Bronchial epithelial cell (primary cell): ENCODE measurements around the gene GPHA2. TPM values are rescaled to one million over a fixed set of nuclear protein-coding genes. Genes with fewer than 3 reads are reported as not detected.

ENCODE experiments used
- DNase-seq: peaks from one replicate; pipeline ENCODE4 v3.0.0-alpha.2; 2010; ENCODE audit warnings: low read depth
- FAIRE-seq: peaks from 2 replicates; lab custom pipeline; 2011; peaks lifted over from hg19 to GRCh38; lab: Jason Lieb, UNC
- H3K27me3 ChIP-seq: 2 replicates; pipeline ENCODE4 v1.5.1; 2011; ENCODE audit warnings: low read length; ENCODE audit not compliant: control insufficient read depth, insufficient read depth
- H3K36me3 ChIP-seq: 2 replicates; pipeline ENCODE4 v1.5.1; 2011; ENCODE audit warnings: low read length; ENCODE audit not compliant: control insufficient read depth, insufficient read depth
- H3K4me3 ChIP-seq: 2 replicates; pipeline ENCODE4 v1.5.1; 2011; ENCODE audit warnings: mild to moderate bottlenecking, low read depth, low read length, control low read depth
- total RNA-seq: library from RNA; depleted of rRNA; stranded (reverse); fragments of >200 nt; gene quantifications from 2 replicates; pipeline ENCODE4 v1.2.1, GENCODE V29; 2014
- TF ChIP-seq, protein P1 (sequence below): IDR thresholded peaks from 2 replicates; pipeline ENCODE4 v1.5.1; 2011; ENCODE audit warnings: mild to moderate bottlenecking, moderate library complexity, low read length, control low read depth, inconsistent platforms; ENCODE audit not compliant: insufficient read depth, severe bottlenecking

Gene GPHA2
- total RNA-seq, 1 donor from 2014 or later: not detected

DNA sequence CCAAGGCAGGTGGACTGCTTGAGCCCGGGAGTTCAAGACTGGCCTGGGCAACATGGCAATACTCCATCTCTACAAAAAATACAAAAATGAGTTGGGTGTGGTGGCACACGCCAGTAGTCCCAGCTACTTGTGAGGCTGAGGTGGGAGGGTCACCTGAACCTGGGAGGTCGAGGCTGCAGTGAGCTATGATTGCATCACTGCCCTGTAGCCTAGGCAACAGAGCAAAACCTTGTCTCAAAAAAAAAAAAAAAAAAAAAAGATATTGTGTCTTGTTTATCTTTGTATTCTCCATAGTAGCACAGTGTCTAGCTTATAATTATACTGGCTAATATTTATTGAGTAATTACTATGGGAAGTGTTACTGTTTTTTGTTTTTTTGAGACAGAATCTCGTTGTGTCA is 15.8 kb upstream of the GPHA2 start:
- no peak for FAIRE-seq
- no peak for DNase-seq
- TF ChIP-seq, protein P1, sequence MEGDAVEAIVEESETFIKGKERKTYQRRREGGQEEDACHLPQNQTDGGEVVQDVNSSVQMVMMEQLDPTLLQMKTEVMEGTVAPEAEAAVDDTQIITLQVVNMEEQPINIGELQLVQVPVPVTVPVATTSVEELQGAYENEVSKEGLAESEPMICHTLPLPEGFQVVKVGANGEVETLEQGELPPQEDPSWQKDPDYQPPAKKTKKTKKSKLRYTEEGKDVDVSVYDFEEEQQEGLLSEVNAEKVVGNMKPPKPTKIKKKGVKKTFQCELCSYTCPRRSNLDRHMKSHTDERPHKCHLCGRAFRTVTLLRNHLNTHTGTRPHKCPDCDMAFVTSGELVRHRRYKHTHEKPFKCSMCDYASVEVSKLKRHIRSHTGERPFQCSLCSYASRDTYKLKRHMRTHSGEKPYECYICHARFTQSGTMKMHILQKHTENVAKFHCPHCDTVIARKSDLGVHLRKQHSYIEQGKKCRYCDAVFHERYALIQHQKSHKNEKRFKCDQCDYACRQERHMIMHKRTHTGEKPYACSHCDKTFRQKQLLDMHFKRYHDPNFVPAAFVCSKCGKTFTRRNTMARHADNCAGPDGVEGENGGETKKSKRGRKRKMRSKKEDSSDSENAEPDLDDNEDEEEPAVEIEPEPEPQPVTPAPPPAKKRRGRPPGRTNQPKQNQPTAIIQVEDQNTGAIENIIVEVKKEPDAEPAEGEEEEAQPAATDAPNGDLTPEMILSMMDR: no peak
- no peaks in the 10 kb centered on the region for H3K27me3 ChIP-seq
- no peaks in the 10 kb centered on the region for H3K36me3 ChIP-seq
- H3K4me3 ChIP-seq: no peak overlapping the region

DNA sequence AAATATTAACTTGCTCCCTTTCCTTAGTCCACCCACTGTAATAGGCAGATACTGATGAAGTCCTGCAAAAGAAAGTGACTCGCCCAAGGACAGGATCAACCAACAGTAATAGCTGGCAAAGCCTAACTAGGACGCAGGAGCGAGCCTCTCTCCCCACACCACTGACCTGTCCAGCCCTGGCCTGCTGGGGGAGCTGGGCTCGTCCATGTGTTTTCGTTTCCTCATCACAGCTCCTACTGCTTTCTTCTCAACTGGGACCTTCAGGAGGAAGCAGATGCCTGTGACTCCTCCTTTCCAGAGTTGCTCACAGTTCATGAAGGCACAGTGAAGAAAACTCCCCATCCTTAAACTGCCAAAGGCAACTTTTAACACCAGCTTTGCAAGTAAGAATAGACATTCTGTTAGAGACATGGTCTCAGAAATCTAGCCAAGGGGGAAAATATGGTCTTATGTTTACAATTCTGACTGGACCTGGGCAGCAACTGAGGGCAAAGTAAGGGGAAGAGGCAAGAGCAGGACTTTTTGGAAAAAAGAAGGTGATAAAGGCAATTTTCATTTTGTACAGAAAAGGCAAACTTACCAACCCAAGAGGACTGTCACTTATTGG is 11.6 kb upstream of the GPHA2 start:
- TF ChIP-seq, protein P1: no peak
- FAIRE-seq: no peak

DNA sequence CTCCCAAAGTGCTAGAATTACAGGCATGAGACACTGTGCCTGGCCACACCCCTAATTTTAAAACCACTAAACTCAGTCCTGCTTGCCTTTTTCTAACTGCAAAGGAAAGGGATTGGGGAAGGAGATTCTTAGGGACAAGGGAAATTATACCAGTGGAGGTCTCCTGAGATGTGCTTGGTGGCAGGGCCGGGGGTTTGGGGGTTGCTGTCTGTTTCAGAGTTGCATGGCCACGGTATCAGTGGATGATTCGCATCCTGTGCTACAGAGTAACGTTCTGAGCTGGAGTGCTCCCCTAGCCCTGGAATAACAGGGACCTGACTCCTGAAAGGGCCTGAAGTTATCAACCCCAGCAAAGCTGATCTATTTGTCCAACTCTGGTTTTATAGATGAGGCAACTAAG is 846 bp upstream of the GPHA2 start:
- TF ChIP-seq, protein P1: no peak
- H3K36me3 ChIP-seq: peaks cover 8% of the 10 kb centered on the region
- FAIRE-seq (peak; percentile 32), DNase-seq (no peak)
- H3K4me3 ChIP-seq: no peak overlapping the region
- no peaks in the 10 kb centered on the region for H3K27me3 ChIP-seq

More for the DNA sequence above, 11.6 kb upstream of the GPHA2 start:
- Histone ChIP-seq H3K27me3 (no peaks in the 10 kb centered on the region), H3K36me3 (no peaks in the 10 kb centered on the region), H3K4me3 (no peak overlapping the region)
- DNase-seq: no peak

DNA sequence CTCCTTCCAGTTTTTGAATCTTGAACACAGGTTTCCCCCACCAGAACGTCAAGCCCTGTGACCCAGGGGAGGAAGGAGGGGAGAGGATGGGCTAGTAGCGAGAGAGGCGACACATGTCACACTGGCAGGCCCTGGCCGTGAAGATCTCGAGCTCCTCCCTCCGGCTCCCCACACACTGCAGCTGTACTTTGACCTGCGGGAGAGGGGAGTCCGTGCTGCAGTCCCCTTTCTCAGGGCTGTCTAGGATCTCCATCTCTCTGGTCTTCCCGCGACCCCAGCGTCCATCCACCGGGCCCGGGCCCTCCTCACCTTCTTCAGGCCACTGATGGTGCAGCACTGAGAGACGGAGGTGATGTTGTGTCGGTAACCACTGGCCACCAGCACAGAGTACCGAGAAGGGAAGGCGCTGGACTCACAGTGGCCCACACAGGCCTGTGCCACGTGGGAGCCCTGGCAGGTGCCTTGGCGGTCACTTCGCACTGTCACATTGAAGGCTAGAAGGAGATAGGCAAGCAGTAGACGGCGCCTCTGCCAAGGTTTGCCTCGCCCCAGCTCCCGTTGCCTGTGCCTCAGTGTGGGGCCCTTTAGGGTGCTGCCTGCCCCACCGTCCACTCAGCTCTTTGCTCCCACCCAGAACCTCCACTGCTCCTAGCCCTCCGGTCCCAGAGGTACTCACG is 873 bp downstream of the GPHA2 start:
- DNase-seq: no peak
- H3K27me3 ChIP-seq: no peaks in the 10 kb centered on the region
- TF ChIP-seq, protein P1: no peak
- no peak overlapping the region for H3K4me3 ChIP-seq
- peaks cover 18% of the 10 kb centered on the region for H3K36me3 ChIP-seq
- no peak for FAIRE-seq

DNA sequence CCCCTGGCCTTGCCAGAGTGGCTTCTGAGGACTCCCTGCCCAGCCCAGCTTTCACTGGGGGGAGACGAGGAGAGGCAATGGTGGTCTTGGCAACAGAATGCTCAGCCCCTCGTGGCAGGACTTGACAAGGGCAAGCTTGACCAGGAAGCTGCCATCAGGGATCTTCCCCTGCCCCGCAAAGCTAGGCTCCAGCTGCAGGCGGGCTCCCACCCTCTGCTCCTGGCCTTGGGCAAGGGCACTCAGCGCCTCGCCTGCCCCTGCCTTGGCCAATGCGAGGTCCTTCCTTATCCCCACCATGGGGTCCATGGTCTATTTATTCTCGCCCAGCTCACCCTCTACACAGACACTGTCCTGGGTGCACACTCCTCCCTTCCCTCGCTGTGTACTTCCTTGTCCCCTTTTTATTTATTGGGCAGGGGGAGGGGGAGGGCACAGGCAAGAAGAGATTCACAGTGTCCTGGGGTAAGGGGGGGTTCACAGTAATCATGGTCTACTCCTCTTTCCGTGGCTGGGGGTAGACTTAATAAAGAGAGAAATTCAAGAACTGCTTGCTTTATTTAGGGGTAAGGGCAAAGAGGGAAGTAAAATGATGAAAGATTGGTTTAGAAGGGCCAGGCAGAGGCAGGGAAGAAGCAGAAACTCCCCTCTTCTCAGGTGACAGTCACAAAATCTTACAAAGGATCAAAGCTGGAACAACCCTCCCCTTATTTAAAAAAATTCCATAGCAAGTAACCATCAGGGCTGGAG is 1.6 kb downstream of the GPHA2 start:
- no peaks in the 10 kb centered on the region for H3K27me3 ChIP-seq
- FAIRE-seq (no peak), DNase-seq (no peak)
- H3K4me3 ChIP-seq: no peak overlapping the region
- TF ChIP-seq, protein P1: no peak
- H3K36me3 ChIP-seq: peaks cover 20% of the 10 kb centered on the region
